ENCODE measurements around the gene SMCO2. TPM values are rescaled to one million over a fixed set of nuclear protein-coding genes. Genes with fewer than 3 reads are reported as not detected.

The SMCO2 gene
- total and polyA plus RNA-seq, 9 of the 15 experiments (the other 6 are each of a cell fraction or from before 2014, with no cell fraction given) = not detected

DNA sequence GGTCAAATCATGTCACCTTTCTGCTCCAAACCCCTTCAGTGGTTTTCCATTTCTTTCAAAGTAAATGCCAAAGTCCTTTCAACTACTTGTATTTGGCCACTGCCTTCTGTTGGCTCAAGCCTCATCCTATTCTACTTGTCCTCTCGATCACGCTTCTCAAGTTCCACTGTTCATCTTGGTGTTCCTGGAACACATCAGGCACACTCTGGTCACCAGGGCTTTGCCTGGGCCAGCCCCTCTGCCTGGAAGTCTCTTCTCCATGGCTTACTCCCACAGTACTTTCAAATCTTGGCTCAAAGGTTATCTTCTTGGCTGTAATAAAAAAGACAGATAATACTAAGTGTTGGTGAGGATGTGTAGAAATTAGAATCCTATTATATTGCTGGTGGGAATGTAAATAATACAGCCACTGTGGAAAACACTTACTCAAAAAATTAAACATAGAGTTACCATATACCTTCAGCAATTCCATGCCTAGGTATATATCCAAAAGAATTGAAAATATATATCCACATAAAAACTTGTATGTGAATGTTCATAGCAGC, 60.2 kb downstream of the SMCO2 start:
- Histone ChIP-seq H3K4me2 (ENCODE audit: insufficient read depth, low read length) (no peak overlapping the region), H3K9me1 (ENCODE audit: control insufficient read depth, insufficient read depth, low read length) (no peaks in the 10 kb centered on the region), H2AFZ (ENCODE audit: low read depth, low read length) (no peak overlapping the region), H3K79me2 (ENCODE audit: control insufficient read depth, insufficient read depth, low read length) (no peaks in the 10 kb centered on the region), H3K27ac (ENCODE audit: extremely low read depth, low read depth, low read length) (no peak overlapping the region), H3K4me1 (replicated peaks in 1 of 2; ENCODE audit: control insufficient read depth in 2 of 2, insufficient read depth in 2 of 2, low read length in 2 of 2) (no peaks in the 10 kb centered on the region), H3K36me3 (ENCODE audit: control insufficient read depth, insufficient read depth, low read length) (no peaks in the 10 kb centered on the region), H3K27me3 (ENCODE audit: control insufficient read depth in 2 of 2, insufficient read depth in 2 of 2, low read length in 2 of 2) (no peaks in the 10 kb centered on the region; a peak in 1 of 5 replicates), H3K9ac (ENCODE audit: insufficient read depth in 1 of 2, low read depth in 2 of 2, low read length in 2 of 2) (no peak overlapping the region), H3K4me3 (no peak overlapping the region), H3K9me3 (replicated peaks; ENCODE audit: control insufficient read depth, insufficient read depth, low read depth, low read length) (no peaks in the 10 kb centered on the region), H4K20me1 (replicated peaks; ENCODE audit: control insufficient read depth, insufficient read depth, low read length) (no peaks in the 10 kb centered on the region)
- no peak for FAIRE-seq
- in situ Hi-C loops (cut with MboI) = no loop called here
- intact Hi-C loops (cut with micrococcal nuclease) = no loop called here
- POLR2A ChIA-PET = no interaction called here
- CTCF ChIA-PET (ENCODE audit: low intra/inter-chr PET ratio) = no interaction called here
- TF ChIP-seq NCOA6 (IDR thresholded peaks at IDR 0.05) (no peak), BRD4 (IDR thresholded peaks at IDR 0.05) (no peak), KDM5B (IDR thresholded peaks at IDR 0.05; ENCODE audit: insufficient replicate concordance, low read depth, low read length) (no peak), NFRKB (IDR thresholded peaks at IDR 0.05; ENCODE audit: low read depth) (no peak), POLR2H (tag; IDR thresholded peaks at IDR 0.05; ENCODE audit: low read depth) (no peak), ZNF316 (IDR thresholded peaks at IDR 0.05) (no peak), CBFA2T2 (conservative IDR thresholded peaks at IDR 0.05) (no peak), TEAD1 (CRISPR knock-in tag; IDR thresholded peaks at IDR 0.05) (no peak), TEAD4 (IDR thresholded peaks at IDR 0.05; ENCODE audit: low read length) (no peak), TEAD4 (CRISPR knock-in tag; IDR thresholded peaks at IDR 0.05; ENCODE audit: borderline replicate concordance) (no peak), NR4A1 (CRISPR knock-in tag; IDR thresholded peaks at IDR 0.05) (no peak), NR4A1 (tag; IDR thresholded peaks at IDR 0.05) (no peak), NR1H2 (CRISPR knock-in tag; IDR thresholded peaks at IDR 0.05) (no peak)
- TF ChIP-seq, protein P1, sequence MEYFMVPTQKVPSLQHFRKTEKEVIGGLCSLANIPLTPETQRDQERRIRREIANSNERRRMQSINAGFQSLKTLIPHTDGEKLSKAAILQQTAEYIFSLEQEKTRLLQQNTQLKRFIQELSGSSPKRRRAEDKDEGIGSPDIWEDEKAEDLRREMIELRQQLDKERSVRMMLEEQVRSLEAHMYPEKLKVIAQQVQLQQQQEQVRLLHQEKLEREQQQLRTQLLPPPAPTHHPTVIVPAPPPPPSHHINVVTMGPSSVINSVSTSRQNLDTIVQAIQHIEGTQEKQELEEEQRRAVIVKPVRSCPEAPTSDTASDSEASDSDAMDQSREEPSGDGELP (CRISPR knock-in tag; IDR thresholded peaks at IDR 0.05; ENCODE audit: borderline replicate concordance) = no peak
- TF ChIP-seq, protein P2, sequence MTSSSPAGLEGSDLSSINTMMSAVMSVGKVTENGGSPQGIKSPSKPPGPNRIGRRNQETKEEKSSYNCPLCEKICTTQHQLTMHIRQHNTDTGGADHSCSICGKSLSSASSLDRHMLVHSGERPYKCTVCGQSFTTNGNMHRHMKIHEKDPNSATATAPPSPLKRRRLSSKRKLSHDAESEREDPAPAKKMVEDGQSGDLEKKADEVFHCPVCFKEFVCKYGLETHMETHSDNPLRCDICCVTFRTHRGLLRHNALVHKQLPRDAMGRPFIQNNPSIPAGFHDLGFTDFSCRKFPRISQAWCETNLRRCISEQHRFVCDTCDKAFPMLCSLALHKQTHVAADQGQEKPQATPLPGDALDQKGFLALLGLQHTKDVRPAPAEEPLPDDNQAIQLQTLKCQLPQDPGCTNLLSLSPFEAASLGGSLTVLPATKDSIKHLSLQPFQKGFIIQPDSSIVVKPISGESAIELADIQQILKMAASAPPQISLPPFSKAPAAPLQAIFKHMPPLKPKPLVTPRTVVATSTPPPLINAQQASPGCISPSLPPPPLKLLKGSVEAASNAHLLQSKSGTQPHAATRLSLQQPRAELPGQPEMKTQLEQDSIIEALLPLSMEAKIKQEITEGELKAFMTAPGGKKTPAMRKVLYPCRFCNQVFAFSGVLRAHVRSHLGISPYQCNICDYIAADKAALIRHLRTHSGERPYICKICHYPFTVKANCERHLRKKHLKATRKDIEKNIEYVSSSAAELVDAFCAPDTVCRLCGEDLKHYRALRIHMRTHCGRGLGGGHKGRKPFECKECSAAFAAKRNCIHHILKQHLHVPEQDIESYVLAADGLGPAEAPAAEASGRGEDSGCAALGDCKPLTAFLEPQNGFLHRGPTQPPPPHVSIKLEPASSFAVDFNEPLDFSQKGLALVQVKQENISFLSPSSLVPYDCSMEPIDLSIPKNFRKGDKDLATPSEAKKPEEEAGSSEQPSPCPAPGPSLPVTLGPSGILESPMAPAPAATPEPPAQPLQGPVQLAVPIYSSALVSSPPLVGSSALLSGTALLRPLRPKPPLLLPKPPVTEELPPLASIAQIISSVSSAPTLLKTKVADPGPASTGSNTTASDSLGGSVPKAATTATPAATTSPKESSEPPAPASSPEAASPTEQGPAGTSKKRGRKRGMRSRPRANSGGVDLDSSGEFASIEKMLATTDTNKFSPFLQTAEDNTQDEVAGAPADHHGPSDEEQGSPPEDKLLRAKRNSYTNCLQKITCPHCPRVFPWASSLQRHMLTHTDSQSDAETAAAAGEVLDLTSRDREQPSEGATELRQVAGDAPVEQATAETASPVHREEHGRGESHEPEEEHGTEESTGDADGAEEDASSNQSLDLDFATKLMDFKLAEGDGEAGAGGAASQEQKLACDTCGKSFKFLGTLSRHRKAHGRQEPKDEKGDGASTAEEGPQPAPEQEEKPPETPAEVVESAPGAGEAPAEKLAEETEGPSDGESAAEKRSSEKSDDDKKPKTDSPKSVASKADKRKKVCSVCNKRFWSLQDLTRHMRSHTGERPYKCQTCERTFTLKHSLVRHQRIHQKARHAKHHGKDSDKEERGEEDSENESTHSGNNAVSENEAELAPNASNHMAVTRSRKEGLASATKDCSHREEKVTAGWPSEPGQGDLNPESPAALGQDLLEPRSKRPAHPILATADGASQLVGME (CRISPR knock-in tag; IDR thresholded peaks at IDR 0.05) = no peak
- no peak for ATAC-seq
- DNase-seq (ENCODE audit: extremely low read depth in 1 of 4, low spot score in 3 of 4) = no peak
- no TSS peak for BruUV-seq (replicated peaks)
- WGBS (ENCODE audit: insufficient coverage, low coverage, missing lambda C conversion rate) = 10% methylated on average over 2 of the region's 2 CpGs

Data from K562 (cell line).